KOPT-K1 (cell line): Measurements from ENCODE around the gene METTL4.

Experiments used
- H3K27ac ChIP-seq: fragments of 200-600 bp; sonication (generic); 2 replicates; pipeline ENCODE4 v1.5.1; 2016; ENCODE audit warnings: antibody characterized with exemption, mild to moderate bottlenecking, low read depth, low read length; ENCODE audit not compliant: poor library complexity, severe bottlenecking
- H3K36me3 ChIP-seq: fragments of 200-600 bp; sonication (generic); 2 replicates; pipeline ENCODE4 v1.5.1; 2017; ENCODE audit warnings: antibody characterized with exemption, mild to moderate bottlenecking, low read length, moderate library complexity; ENCODE audit not compliant: insufficient read depth
- H3K9me3 ChIP-seq: fragments of 200-600 bp; sonication (generic); 2 replicates; pipeline ENCODE4 v1.5.1; 2017; ENCODE audit warnings: antibody characterized with exemption, low read length, mild to moderate bottlenecking; ENCODE audit not compliant: insufficient read depth, poor library complexity, severe bottlenecking

Gene METTL4

GRCh38 chr18:2572892-2573291 is 1.6 kb upstream of the METTL4 start:
- Histone ChIP-seq H3K27ac (peak overlapping the region; percentile 94), H3K36me3 (peaks cover 35% of the 10 kb centered on the region), H3K9me3 (no peaks in the 10 kb centered on the region)

- Histone ChIP-seq H3K36me3 (peaks cover 32% of the 10 kb centered on the region), H3K27ac (peak overlapping the region; percentile 94), H3K9me3 (no peaks in the 10 kb centered on the region)
Observed at GRCh38 chr18:2572171-2572569, 865 bp upstream of the METTL4 start.

GRCh38 chr18:2570772-2571199 is 519 bp downstream of the METTL4 start:
- H3K9me3 ChIP-seq = no peaks in the 10 kb centered on the region
- H3K27ac ChIP-seq = peak overlapping the region; percentile 94
- peaks cover 30% of the 10 kb centered on the region for H3K36me3 ChIP-seq

GRCh38 chr18:2569338-2570207 is 1.7 kb downstream of the METTL4 start:
- Histone ChIP-seq H3K36me3 (peaks cover 24% of the 10 kb centered on the region), H3K27ac (peak overlapping the region; percentile 94), H3K9me3 (no peaks in the 10 kb centered on the region)

GRCh38 chr18:2568605-2569004 is 2.7 kb downstream of the METTL4 start:
- peaks cover 30% of the 10 kb centered on the region for H3K36me3 ChIP-seq
- H3K27ac ChIP-seq = no peak overlapping the region
- H3K9me3 ChIP-seq = no peaks in the 10 kb centered on the region

- peaks cover 30% of the 10 kb centered on the region for H3K36me3 ChIP-seq
- H3K9me3 ChIP-seq = no peaks in the 10 kb centered on the region
- no peak overlapping the region for H3K27ac ChIP-seq
Observed at GRCh38 chr18:2568129-2568528, 3.2 kb downstream of the METTL4 start.

- Histone ChIP-seq H3K36me3 (peaks cover 41% of the 10 kb centered on the region), H3K9me3 (no peaks in the 10 kb centered on the region)
Observed at GRCh38 chr18:2564373-2564772, 6.9 kb downstream of the METTL4 start.

GRCh38 chr18:2559249-2559648 is 12.1 kb downstream of the METTL4 start:
- H3K9me3 ChIP-seq = no peaks in the 10 kb centered on the region
- H3K36me3 ChIP-seq = peaks cover 15% of the 10 kb centered on the region
- H3K27ac ChIP-seq = no peak overlapping the region

More at GRCh38 chr18:2564373-2564772, 6.9 kb downstream of the METTL4 start:
- no peak overlapping the region for H3K27ac ChIP-seq

GRCh38 chr18:2557536-2557935 is 13.8 kb downstream of the METTL4 start:
- no peak overlapping the region for H3K27ac ChIP-seq
- H3K9me3 ChIP-seq = no peaks in the 10 kb centered on the region
- H3K36me3 ChIP-seq = peaks cover 11% of the 10 kb centered on the region

- no peaks in the 10 kb centered on the region; the same call in 1 of the 2 replicates for H3K36me3 ChIP-seq
- no peaks in the 10 kb centered on the region for H3K9me3 ChIP-seq
- H3K27ac ChIP-seq = no peak overlapping the region
Observed at GRCh38 chr18:2555895-2556294, 15.4 kb downstream of the METTL4 start.

GRCh38 chr18:2554696-2555095 is 16.6 kb downstream of the METTL4 start:
- Histone ChIP-seq H3K27ac (no peak overlapping the region), H3K9me3 (no peaks in the 10 kb centered on the region), H3K36me3 (peaks cover 7% of the 10 kb centered on the region; the same call in 1 of the 2 replicates)

- Histone ChIP-seq H3K36me3 (peaks cover 23% of the 10 kb centered on the region; the same call in 1 of the 2 replicates), H3K27ac (no peak overlapping the region), H3K9me3 (no peaks in the 10 kb centered on the region)
Observed at GRCh38 chr18:2551425-2551824, 19.9 kb downstream of the METTL4 start.

GRCh38 chr18:2549462-2549861 is 21.8 kb downstream of the METTL4 start:
- H3K9me3 ChIP-seq = no peaks in the 10 kb centered on the region
- peaks cover 26% of the 10 kb centered on the region; the same call in 1 of the 2 replicates for H3K36me3 ChIP-seq
- H3K27ac ChIP-seq = no peak overlapping the region

GRCh38 chr18:2547477-2548087 is 23.7 kb downstream of the METTL4 start:
- no peak overlapping the region for H3K27ac ChIP-seq
- no peaks in the 10 kb centered on the region for H3K9me3 ChIP-seq
- H3K36me3 ChIP-seq = peaks cover 34% of the 10 kb centered on the region; the same call in 1 of the 2 replicates

- Histone ChIP-seq H3K27ac (no peak overlapping the region), H3K9me3 (no peaks in the 10 kb centered on the region), H3K36me3 (peaks cover 31% of the 10 kb centered on the region)
Observed at GRCh38 chr18:2545155-2545554, 26.1 kb downstream of the METTL4 start.
